SK-N-SH treated with all-trans-retinoic acid at 6 μM for 48 hours (cell line): ENCODE results near the gene FHIT.

Source experiments
- ARNTL ChIP-seq: fragments of 450-650 bp; formaldehyde crosslinking; IDR thresholded peaks from 2 replicates; pipeline ENCODE4 v1.5.0; 2020; ENCODE audit warnings: low read depth, mild to moderate bottlenecking, moderate library complexity, borderline replicate concordance
- ISL1 ChIP-seq: fragments of 250-450 bp; sonication (Bioruptor Pico); IDR thresholded peaks from 2 replicates; pipeline ENCODE4 v2.1.2; 2022; ENCODE audit warnings: mild to moderate bottlenecking, moderate library complexity
- PATZ1 ChIP-seq: fragments of 250-450 bp; sonication (Bioruptor Pico); IDR thresholded peaks from 2 replicates; pipeline ENCODE4 v1.8.0; 2020; ENCODE audit warnings: mild to moderate bottlenecking, moderate library complexity, borderline replicate concordance
- POU6F1 ChIP-seq: fragments of 250-450 bp; sonication (Bioruptor Pico); IDR thresholded peaks from 2 replicates; pipeline ENCODE4 v1.8.0; 2021; ENCODE audit warnings: low read depth, mild to moderate bottlenecking, moderate library complexity, borderline replicate concordance
- PPARA ChIP-seq: fragments of 250-450 bp; sonication (Bioruptor Pico); IDR thresholded peaks from 2 replicates; pipeline ENCODE4 v1.5.0; 2020; ENCODE audit warnings: mild to moderate bottlenecking, borderline replicate concordance
- RARB ChIP-seq: fragments of 250-450 bp; sonication (Bioruptor Pico); IDR thresholded peaks from 2 replicates; pipeline ENCODE4 v1.8.0; 2021; ENCODE audit warnings: mild to moderate bottlenecking, moderate library complexity
- TOX ChIP-seq: fragments of 250-450 bp; sonication (Bioruptor Pico); IDR thresholded peaks from 2 replicates; pipeline ENCODE4 v1.8.0; 2021; ENCODE audit warnings: mild to moderate bottlenecking, moderate library complexity, borderline replicate concordance

GRCh38 chr3:59726279-59726678 is 1525.0 kb downstream of the FHIT start:
- TF ChIP-seq POU6F1 (CRISPR knock-in tag) = no peak
- TF ChIP-seq PPARA (CRISPR knock-in tag) = no peak
- TF ChIP-seq ARNTL (CRISPR knock-in tag) = no peak
- TF ChIP-seq PATZ1 (CRISPR knock-in tag) = no peak
- TF ChIP-seq RARB (CRISPR knock-in tag) = no peak
- no peak for TF ChIP-seq TOX
- no peak for TF ChIP-seq ISL1 (CRISPR knock-in tag)
